H1 (cell line): Measurements from ENCODE around the gene RASL10B. TPM values are rescaled to one million over a fixed set of nuclear protein-coding genes. Genes with fewer than 3 reads are reported as not detected.

ENCODE experiments used
- CTCF ChIA-PET: fragments of 300-600 bp; sonication (Branson Sonifier 250); formaldehyde crosslinking; loops from one replicate; lab custom pipeline; 2021; ENCODE audit not compliant: partially characterized antibody; lab: Charles Lee
- POLR2A ChIA-PET: fragments of 300-600 bp; sonication (Branson Sonifier 250); formaldehyde crosslinking; loops from one replicate; lab custom pipeline; 2021; ENCODE audit warnings: inconsistent platforms; ENCODE audit not compliant: partially characterized antibody; lab: Charles Lee
- DNase-seq, 2 experiments: peaks; one replicate each; pipeline versions ENCODE4 v3.0.0 to v3.0.0-alpha.2; 2010 to 2022; ENCODE audit warnings: low spot score in 2 of 2, low read depth in 1 of 2, mixed read lengths in 1 of 2
- FAIRE-seq: peaks from 2 replicates; lab custom pipeline; 2011; peaks lifted over from hg19 to GRCh38; lab: Jason Lieb, UNC
- H2AFZ ChIP-seq: 2 replicates; pipeline ENCODE4 v1.8.1; 2012; ENCODE audit warnings: low read length, inconsistent platforms
- H2AK5ac ChIP-seq: 2 replicates; pipeline ENCODE4 v1.6.1; 2013; ENCODE audit warnings: low read depth, low read length
- H2BK120ac ChIP-seq: replicated peaks from 2 replicates; pipeline ENCODE3; 2013; ENCODE audit warnings: low read depth, low read length, inconsistent platforms
- H2BK12ac ChIP-seq: 2 replicates; pipeline ENCODE4 v1.6.1; 2013; ENCODE audit warnings: low read depth, low read length
- H2BK15ac ChIP-seq: 2 replicates; pipeline ENCODE4 v1.6.1; 2013; ENCODE audit warnings: low read length
- H2BK20ac ChIP-seq: 2 replicates; pipeline ENCODE4 v1.6.1; 2013; ENCODE audit warnings: low read length
- H2BK5ac ChIP-seq: 2 replicates; pipeline ENCODE4 v1.6.1; 2013; ENCODE audit warnings: low read depth, low read length
- H3K14ac ChIP-seq: 2 replicates; pipeline ENCODE4 v1.6.1; 2013; ENCODE audit warnings: inconsistent platforms; ENCODE audit not compliant: insufficient read length
- H3K18ac ChIP-seq: 2 replicates; pipeline ENCODE4 v1.6.1; 2013; ENCODE audit warnings: low read length; ENCODE audit errors: extremely low read depth
- H3K23ac ChIP-seq: 2 replicates; pipeline ENCODE4 v1.6.1; 2013; ENCODE audit warnings: inconsistent platforms; ENCODE audit not compliant: insufficient read length
- H3K23me2 ChIP-seq: 2 replicates; pipeline ENCODE4 v1.6.1; 2013; ENCODE audit warnings: low read depth, low read length
- H3K27ac ChIP-seq: 2 replicates; pipeline ENCODE4 v1.6.1; 2011; ENCODE audit warnings: low read depth, low read length, inconsistent platforms
- H3K27me3 ChIP-seq, 4 experiments: replicated peaks in 1 of 4; 1 replicate in 1 of 4; 2 replicates in 3 of 4; pipeline versions ENCODE4 v1.6.1 to v1.8.1; 2011 to 2013; ENCODE audit warnings: low read length in 3 of 4, mild to moderate bottlenecking in 3 of 4, inconsistent platforms in 2 of 4, mixed read lengths in 2 of 4, moderate library complexity in 1 of 4; ENCODE audit not compliant: control insufficient read depth in 3 of 4, insufficient read depth in 3 of 4; ENCODE audit errors: extremely low read depth in 1 of 4
- H3K36me3 ChIP-seq, 4 experiments: 2 replicates each; pipeline versions ENCODE4 v1.6.1 to v1.8.1; 2011 to 2013; ENCODE audit warnings: mild to moderate bottlenecking in 4 of 4, low read length in 3 of 4, moderate library complexity in 2 of 4, control low read depth in 1 of 4, inconsistent platforms in 1 of 4; ENCODE audit not compliant: insufficient read depth in 4 of 4, control insufficient read depth in 2 of 4
- H3K4ac ChIP-seq: replicated peaks from 2 replicates; pipeline ENCODE3; 2013; ENCODE audit warnings: low read length, low read depth, mixed read lengths, inconsistent platforms; ENCODE audit not compliant: insufficient read length
- H3K4me1 ChIP-seq, 4 experiments: replicated peaks in 1 of 4; 1 replicate in 1 of 4; 2 replicates in 3 of 4; pipeline versions ENCODE4 v1.6.1 to v1.8.1; 2011 to 2013; ENCODE audit warnings: low read length in 3 of 4, inconsistent platforms in 2 of 4, mixed read lengths in 1 of 4; ENCODE audit not compliant: insufficient read depth in 4 of 4, control insufficient read depth in 3 of 4
- H3K4me2 ChIP-seq, 2 experiments: 2 replicates each; pipeline versions ENCODE4 v1.6.1 to v1.8.1; 2011 to 2013; ENCODE audit warnings: low read depth in 2 of 2, low read length in 2 of 2, control low read depth in 1 of 2, inconsistent platforms in 1 of 2, mild to moderate bottlenecking in 1 of 2; ENCODE audit not compliant: insufficient read depth in 1 of 2
- H3K4me3 ChIP-seq, 4 experiments: fragments of 200-600, 300-600 bp in 1 of 4; sonication (generic), shearing (Covaris generic), sonication (Bioruptor Twin) in 1 of 4; 2 replicates each; pipeline versions ENCODE4 v1.5.1 to v1.8.1; 2011 to 2016; ENCODE audit warnings: low read length in 4 of 4, low read depth in 3 of 4, control low read depth in 2 of 4, inconsistent platforms in 2 of 4, mild to moderate bottlenecking in 2 of 4, mixed read lengths in 1 of 4, moderate library complexity in 1 of 4; ENCODE audit not compliant: insufficient read depth in 2 of 4; ENCODE audit errors: extremely low read depth in 1 of 4
- H3K56ac ChIP-seq: replicated peaks from 2 replicates; pipeline ENCODE3; 2013; ENCODE audit warnings: low read depth, mild to moderate bottlenecking, mixed read lengths, low read length, inconsistent platforms; ENCODE audit not compliant: insufficient read length
- H3K79me1 ChIP-seq: 2 replicates; pipeline ENCODE4 v1.6.1; 2013; ENCODE audit warnings: low read depth, low read length, control low read depth
- H3K79me2 ChIP-seq, 2 experiments: 2 replicates each; pipeline versions ENCODE4 v1.6.1 to v1.8.1; 2012 to 2013; ENCODE audit warnings: low read length in 2 of 2, mild to moderate bottlenecking in 2 of 2, inconsistent platforms in 1 of 2; ENCODE audit not compliant: insufficient read depth in 2 of 2, control insufficient read depth in 1 of 2
- H3K9ac ChIP-seq, 4 experiments: replicated peaks in 1 of 4; 1 replicate in 1 of 4; 2 replicates in 3 of 4; pipeline versions ENCODE4 v1.6.1 to v1.8.1; 2011 to 2013; ENCODE audit warnings: low read depth in 3 of 4, low read length in 3 of 4, control low read depth in 2 of 4, mild to moderate bottlenecking in 2 of 4, moderate library complexity in 2 of 4, inconsistent platforms in 1 of 4; ENCODE audit errors: extremely low read depth in 1 of 4
- H3K9me3 ChIP-seq, 2 experiments: 2 replicates each; pipeline versions ENCODE4 v1.6.1 to v1.8.1; 2012 to 2013; ENCODE audit warnings: mild to moderate bottlenecking in 2 of 2, moderate library complexity in 2 of 2, control low read depth in 1 of 2, inconsistent platforms in 1 of 2, low read depth in 1 of 2, low read length in 1 of 2, mixed read lengths in 1 of 2; ENCODE audit not compliant: insufficient read depth in 2 of 2
- H4K20me1 ChIP-seq, 2 experiments: replicated peaks in 1 of 2; 2 replicates each; pipeline versions ENCODE3 to v1.8.1; 2011 to 2013; ENCODE audit warnings: inconsistent platforms in 2 of 2, low read length in 2 of 2, mild to moderate bottlenecking in 1 of 2; ENCODE audit not compliant: insufficient read depth in 2 of 2, control insufficient read depth in 1 of 2
- H4K5ac ChIP-seq: 2 replicates; pipeline ENCODE4 v1.6.1; 2013; ENCODE audit warnings: low read length, low read depth, mixed read lengths, inconsistent platforms; ENCODE audit not compliant: insufficient read length
- H4K8ac ChIP-seq: 2 replicates; pipeline ENCODE4 v1.8.0; 2013; ENCODE audit warnings: mild to moderate bottlenecking, moderate library complexity, low read length, inconsistent platforms; ENCODE audit not compliant: insufficient read depth; ENCODE audit errors: extremely low read depth
- H4K91ac ChIP-seq: replicated peaks from 2 replicates; pipeline ENCODE3; 2013; ENCODE audit warnings: low read length, mixed read lengths, inconsistent platforms; ENCODE audit not compliant: insufficient read length
- CTCF ChIP-seq, 3 experiments: IDR thresholded peaks; 1 replicate in 2 of 3; 2 replicates in 1 of 3; pipeline versions ENCODE4 v1.5.1 to v1.6.1; 2011; ENCODE audit warnings: low read length in 3 of 3, mild to moderate bottlenecking in 3 of 3, inconsistent platforms in 2 of 3, low read depth in 1 of 3, moderate library complexity in 1 of 3; ENCODE audit not compliant: insufficient read depth in 1 of 3; ENCODE audit errors: control extremely low read depth in 1 of 3
- RAD21 ChIP-seq, 2 experiments: IDR thresholded peaks in 1 of 2; conservative IDR thresholded peaks in 1 of 2; 2 replicates each; pipeline ENCODE4 v1.6.1; 2011; ENCODE audit warnings: low read depth in 2 of 2, low read length in 2 of 2, improper control_type of control experiment in 1 of 2, inconsistent platforms in 1 of 2, mild to moderate bottlenecking in 1 of 2, moderate library complexity in 1 of 2
- RXRA ChIP-seq: IDR thresholded peaks from 2 replicates; pipeline ENCODE4 v1.6.1; 2011; ENCODE audit warnings: low read depth, mild to moderate bottlenecking, low read length, moderate library complexity; ENCODE audit not compliant: insufficient read depth
- WGBS, 2 experiments: shearing (Covaris generic) in 1 of 2; methylation state at CpG; one replicate each; pipeline versions ENCODE4 v1.1.6 to v1.1.7; 2013 to 2015; ENCODE audit warnings: low lambda C conversion rate in 2 of 2, mixed read lengths in 2 of 2, inconsistent platforms in 1 of 2, low coverage in 1 of 2, missing lambda C conversion rate in 1 of 2; ENCODE audit not compliant: insufficient replicate concordance in 2 of 2, insufficient coverage in 1 of 2, insufficient read length in 1 of 2; ENCODE audit errors: extremely low coverage in 1 of 2, missing lambda C conversion rate in 1 of 2; 5-methylcytosine and 5-hydroxymethylcytosine counted together
- polyA plus RNA-seq, 7 experiments: library from polyadenylated mRNA; depleted of rRNA in 3 of 7; stranded (reverse) in 5 of 7; unstranded in 2 of 7; fragments of >200 nt in 5 of 7; fragments of 200-250 nt in 2 of 7; gene quantifications; 1 replicate in 5 of 7; 2 replicates in 1 of 7; 4 replicates in 1 of 7; pipeline versions ENCODE4 v1.2.1 to v1.2.3, GENCODE V29; 2011 to 2013; ENCODE audit warnings: missing spikeins in 2 of 7, mixed read lengths in 2 of 7
- total RNA-seq: library from RNA; stranded (reverse); fragmentation: NEBNext Ultra II Directional; extraction: Animal tissue kit (Norgen Biotek cat#: 25700); gene quantifications from 2 replicates; pipeline ENCODE4 v1.2.1, GENCODE V29; 2021

Gene RASL10B
- total and polyA plus RNA-seq, 2 of the 8 experiments (the other 6 are each of a cell fraction or from before 2014, with no cell fraction given) = 17.5 to 22.8 TPM

GRCh38 chr17:35766903-35767510 is 35.6 kb downstream of the RASL10B start:
- ChIA-PET POLR2A (interaction anchor here (1.0 to 1.3 kb wide), 2 partner anchors 10 to 41 kb away, joined by 3 to 7 read pairs; partner anchors contain the start of gene TAF15), CTCF (interaction anchor here (0.6 to 13.0 kb wide), 8 partner anchors 14 to 1730 kb away, joined by 3 to 247 read pairs (median 28); partner anchors contain the start of genes MMP28 and TAF15)
- no peak overlapping the region for H2BK20ac ChIP-seq
- no peaks in the 10 kb centered on the region; a peak in 1 of 4 replicates for H3K9me3 ChIP-seq
- H4K5ac ChIP-seq = no peak overlapping the region
- H3K14ac ChIP-seq = no peak overlapping the region
- H2BK5ac ChIP-seq = no peak overlapping the region
- H2BK120ac ChIP-seq = no peak overlapping the region
- H3K79me1 ChIP-seq = no peaks in the 10 kb centered on the region
- no peaks in the 10 kb centered on the region for H3K23me2 ChIP-seq
- H2AK5ac ChIP-seq = no peak overlapping the region
- H3K4me1 ChIP-seq = peaks cover 3 to 15% (median 7%) of the 10 kb centered on the region in 4 experiments; a peak in 6 of 7 replicates
- H3K79me2 ChIP-seq = no peaks in the 10 kb centered on the region
- H3K36me3 ChIP-seq = no peaks in the 10 kb centered on the region
- H3K4ac ChIP-seq = no peak overlapping the region
- H3K4me3 ChIP-seq = no peak overlapping the region
- FAIRE-seq (no peak), DNase-seq (no peak)
- H3K4me2 ChIP-seq = no peak overlapping the region
- no peak overlapping the region for H2BK15ac ChIP-seq
- no peak overlapping the region for H2AFZ ChIP-seq
- H3K9ac ChIP-seq = no peak overlapping the region
- H3K27ac ChIP-seq = no peak overlapping the region
- no peak overlapping the region for H2BK12ac ChIP-seq
- peaks cover 0 to 3% (median 1%) of the 10 kb centered on the region in 4 experiments; a peak in 3 of 7 replicates for H3K27me3 ChIP-seq
- no peak overlapping the region for H4K91ac ChIP-seq
- peak; percentile 36 to 53; a peak in 3 of 4 replicates for TF ChIP-seq RAD21 (IDR thresholded peaks at IDR 0.05 in 1 of 2, conservative IDR thresholded peaks at IDR 0.05 in 1 of 2; ENCODE audit: low read depth in 2 of 2, low read length in 2 of 2)
- peak in 2 of 3 experiments; percentile 25 to 50; a peak in 3 of 4 replicates for TF ChIP-seq CTCF (IDR thresholded peaks at IDR 0.05; ENCODE audit: control extremely low read depth in 1 of 3, insufficient read depth in 1 of 3, low read depth in 1 of 3, low read length in 3 of 3)
- TF ChIP-seq RXRA = no peak
- peak overlapping the region; percentile 53; the same call in 1 of the 2 replicates for H4K8ac ChIP-seq
- no peak overlapping the region for H3K18ac ChIP-seq
- H4K20me1 ChIP-seq = no peaks in the 10 kb centered on the region
- 84% methylated on average over 7 of the region's 7 CpGs; no CpG with 5 or more reads in 1 of the 2 experiments for WGBS, 2 experiments
- H3K23ac ChIP-seq = no peak overlapping the region
- no peak overlapping the region for H3K56ac ChIP-seq
